Right hindlimb (tissue), 1 donor: ENCODE data around the gene GRM4.

Source experiments
- DNase-seq: peaks from one replicate; pipeline ENCODE4 v3.0.0-alpha.2; 2018

GRM4 gene

DNA sequence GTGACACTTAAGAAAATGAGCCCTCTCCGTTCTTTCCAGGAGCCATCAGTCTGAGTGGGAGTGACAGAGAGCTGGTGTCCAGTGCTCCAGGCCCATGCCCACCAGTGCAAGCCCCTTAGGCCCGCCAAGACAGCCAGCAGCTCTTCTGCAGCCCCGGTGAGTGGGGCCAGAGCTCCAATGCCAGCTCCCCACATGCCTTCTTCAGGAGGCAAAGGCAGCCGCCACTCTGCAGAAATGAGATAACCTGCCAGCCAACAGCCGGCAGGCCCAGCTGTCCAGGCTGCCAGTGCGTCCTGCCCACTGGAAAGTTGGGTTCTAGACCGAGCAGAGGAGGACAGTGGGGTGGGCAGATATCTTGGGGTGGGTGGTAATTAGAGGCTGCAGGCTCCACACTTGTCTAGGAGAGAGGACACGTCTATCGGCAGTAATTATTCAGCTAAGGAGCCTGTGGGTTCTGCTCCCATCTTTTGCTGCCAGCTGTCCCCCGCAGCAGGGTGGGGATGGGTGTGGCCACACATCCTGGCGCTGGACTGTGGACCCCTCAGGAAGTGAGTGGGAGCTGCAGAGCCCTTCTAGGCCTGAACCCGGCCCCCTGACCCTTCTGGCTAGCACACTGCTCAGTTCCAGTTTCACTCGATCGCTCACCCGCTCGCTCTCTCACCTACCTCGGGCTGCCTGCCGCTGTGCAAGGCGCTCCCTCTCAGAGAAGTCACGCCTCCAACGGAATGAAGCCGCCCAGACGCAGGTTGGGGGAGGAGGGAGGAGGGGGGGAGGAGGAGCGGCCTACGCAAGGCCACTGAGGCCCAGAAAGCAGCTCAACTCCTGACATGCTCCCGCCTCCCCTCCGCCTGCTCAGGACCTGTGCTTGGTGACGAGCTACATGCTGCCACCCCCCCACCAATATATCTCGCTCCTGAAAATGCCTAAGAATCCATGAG lies 3.6 kb downstream of the GRM4 start:
- DNase-seq: no peak

DNA sequence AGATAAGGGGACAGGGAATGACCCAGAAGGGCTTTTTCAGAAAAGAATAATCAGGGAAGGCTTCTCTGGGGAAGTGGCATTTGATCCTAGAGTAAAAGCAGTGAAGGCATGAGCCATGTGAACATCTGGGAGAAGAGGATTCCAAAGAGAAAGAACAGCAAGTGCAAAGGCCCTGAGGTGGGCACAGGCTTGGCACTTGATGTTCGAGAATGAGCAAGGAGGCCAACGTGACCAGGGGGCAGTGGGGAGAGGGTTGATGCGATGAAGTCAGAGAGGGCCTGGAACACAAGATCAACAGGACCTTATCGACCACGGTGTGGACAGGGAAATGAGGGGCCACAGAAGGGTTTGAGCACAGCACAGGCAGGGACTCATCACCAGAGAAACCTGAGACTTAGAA lies 5.8 kb downstream of the GRM4 start:
- no peak for DNase-seq

DNA sequence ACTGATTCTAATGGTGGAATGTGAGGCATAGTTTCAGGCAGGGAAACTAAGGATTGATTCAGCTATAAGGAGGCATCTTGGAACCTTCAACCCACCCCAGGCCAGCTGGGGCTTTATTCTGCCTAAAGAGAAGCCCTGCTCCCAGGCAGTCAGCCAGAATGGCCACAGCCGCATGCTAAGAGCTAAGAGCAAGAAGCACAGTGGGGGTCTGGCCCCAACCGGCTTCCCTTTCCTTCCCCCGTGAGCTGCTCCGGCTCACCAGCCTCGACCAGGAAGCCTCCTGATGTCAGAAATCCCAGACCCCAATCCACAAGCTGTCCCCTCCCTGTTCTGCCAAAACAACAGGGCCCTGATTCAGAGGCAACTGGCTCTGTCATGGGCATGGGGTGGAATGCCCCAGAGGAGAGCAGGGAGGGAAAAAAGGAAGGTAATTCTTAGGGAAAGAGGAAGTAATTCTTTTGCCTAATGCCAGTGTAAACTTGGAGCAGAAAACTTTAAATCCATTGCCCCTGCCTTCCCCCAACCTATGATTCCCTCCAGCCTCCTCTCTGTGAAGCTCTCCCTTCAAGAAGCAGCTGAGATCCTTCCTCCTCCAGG lies 6.9 kb downstream of the GRM4 start:
- DNase-seq: no peak

DNA sequence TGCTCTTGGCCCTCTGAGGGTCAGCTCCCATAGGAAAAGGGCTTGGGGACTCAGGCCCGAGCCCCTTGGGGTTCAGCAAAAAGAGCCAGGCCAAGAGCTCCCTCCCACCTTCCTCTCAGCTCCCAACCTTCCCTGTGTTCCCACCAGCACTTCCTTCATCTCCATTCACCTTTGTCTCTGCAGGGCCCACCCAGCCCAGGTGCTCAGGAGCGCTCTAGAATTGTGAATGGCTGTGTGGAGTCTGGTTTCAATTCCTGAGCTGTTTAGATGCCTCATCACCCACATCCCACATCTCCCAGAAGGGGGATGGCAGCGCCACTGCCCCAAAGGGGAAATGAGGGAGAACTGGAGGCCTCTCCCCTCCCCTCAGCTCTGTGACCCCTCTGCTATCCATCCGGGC lies 7.7 kb downstream of the GRM4 start:
- no peak for DNase-seq

DNA sequence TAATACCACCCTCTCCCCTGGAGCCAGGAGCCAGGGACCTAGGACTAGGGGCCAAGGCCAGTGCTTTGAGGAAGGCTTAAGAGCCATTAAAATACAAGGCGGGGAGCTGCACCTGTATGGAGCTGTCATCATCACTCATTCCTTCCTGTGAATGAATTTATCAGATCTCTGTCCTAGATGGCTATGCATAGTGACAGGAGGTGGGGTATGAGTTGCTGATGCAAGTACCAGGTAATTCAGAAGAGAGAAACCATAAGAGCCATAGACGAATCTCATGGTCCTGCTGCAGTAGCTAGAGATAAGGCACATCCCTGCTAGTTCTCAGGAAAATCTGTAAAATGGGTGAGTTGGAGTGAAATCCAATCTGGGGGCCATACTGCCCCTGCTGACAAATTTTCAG lies 10.3 kb downstream of the GRM4 start:
- DNase-seq: no peak

DNA sequence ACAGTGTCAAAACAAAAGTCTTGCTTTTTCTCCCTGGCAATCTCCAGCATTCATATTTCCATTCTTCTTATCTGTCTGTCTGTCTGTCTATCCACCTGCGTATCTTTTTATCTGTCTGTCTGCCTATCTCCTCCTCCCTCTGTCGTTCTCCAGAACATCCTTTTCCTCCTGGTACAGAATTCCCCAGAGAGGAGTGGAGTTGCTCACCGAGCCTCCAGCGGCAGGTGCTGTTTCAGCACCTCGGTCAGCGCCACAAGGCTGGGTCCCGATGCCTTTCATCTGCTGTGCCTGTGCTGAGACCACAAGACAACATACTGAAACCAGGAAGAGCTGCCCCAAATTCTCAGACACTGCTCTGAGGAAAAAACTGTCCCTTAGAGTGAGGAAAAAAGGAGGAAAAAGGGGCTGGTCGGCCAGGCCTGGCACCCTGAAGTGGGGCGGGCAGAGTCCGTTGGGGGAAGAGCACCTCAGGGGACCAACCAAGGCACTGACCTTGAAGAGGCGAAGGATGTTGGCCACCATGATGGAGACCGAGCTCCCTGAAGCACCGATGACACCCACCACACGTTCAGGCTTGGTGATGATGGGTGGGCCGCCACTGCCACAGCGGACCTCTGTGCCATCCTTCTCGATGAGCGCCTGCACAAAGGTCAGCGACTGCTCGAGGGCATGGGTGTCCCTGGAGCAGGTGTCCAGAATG lies 13.3 kb downstream of the GRM4 start:
- peak; percentile 55 for DNase-seq

DNA sequence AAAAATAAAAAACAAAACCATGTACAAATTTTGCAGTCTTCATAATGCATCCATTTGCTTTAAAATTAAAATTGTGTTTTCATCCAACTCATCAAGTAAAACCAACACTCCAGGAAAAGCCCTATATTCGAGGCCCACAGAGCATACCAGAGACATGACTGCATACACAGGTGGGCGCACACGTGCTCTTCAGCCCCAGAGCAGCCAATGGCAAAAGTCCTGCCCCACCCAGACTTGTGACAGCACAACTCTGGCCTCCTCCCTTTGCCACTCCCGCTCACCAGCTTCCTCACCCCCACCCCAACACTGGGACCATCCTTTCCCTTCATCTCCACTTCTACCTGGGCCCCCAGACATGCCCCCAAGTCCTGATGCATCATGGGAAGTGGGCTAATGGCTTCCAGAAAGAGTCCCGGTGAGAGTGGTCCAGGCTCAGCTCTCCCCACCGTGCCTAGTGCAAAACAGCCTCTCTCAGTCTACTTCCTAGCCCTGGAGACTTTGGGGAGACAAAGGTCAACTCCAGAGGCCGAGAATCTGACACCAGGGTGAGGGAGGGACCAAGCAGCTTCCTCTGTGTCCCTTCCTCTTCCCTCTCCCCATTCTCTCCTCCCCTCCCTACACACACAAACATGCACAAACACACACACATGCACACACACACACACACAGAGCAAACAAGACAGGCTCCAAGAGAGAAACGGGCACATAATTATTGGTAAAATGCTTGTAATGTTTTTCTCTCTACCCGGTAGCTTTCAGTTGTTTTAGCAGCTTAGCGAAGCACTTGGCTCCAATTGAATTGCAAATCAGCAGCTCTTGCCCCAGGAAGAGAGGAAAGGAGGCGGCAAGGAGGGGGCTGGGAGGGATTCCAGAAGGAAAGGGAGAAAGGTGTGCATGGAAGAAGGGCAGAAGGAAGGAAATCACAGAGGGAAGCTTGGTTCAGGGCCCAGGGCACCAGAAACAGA lies 14.3 kb downstream of the GRM4 start:
- no peak for DNase-seq

DNA sequence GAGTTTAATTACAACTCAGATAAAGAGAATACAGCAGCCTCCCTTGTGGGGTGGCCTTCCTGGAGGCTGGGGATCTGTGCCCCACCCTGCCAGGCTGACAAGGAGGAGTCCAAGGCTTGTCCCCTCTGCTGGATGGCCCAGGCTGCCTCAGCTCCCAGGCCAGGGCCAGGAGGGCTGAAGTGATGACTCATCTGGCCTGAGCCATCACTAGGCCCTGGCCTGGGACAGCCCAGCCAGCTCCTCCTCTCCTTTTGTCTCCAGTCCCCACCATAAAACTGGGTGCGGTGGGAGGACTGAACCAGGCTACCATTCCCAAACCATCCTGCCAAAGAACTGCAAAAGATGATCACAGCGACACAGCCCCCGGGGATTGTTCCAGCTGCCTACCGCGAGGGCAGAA lies 15.0 kb downstream of the GRM4 start:
- DNase-seq: no peak

DNA sequence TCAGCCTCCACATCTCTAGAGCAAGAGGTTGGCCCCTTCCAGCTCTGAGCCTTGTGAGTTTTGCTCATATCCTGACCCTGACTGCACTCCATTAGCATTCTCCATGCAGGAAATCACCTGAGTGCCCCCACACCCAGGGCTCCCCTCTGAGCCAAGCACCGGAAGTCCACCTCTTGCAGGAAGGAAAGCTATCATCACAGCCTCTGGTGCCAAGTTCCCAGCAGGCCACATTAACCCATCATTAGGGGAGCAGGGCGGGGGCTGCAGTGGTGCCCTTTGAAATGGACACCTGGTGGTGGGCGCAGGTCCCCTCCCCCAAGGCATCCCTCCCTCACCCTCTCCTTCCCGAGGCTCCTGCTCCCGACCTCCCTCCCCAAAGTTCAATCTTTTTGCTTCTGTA lies 16.1 kb downstream of the GRM4 start:
- DNase-seq: no peak

DNA sequence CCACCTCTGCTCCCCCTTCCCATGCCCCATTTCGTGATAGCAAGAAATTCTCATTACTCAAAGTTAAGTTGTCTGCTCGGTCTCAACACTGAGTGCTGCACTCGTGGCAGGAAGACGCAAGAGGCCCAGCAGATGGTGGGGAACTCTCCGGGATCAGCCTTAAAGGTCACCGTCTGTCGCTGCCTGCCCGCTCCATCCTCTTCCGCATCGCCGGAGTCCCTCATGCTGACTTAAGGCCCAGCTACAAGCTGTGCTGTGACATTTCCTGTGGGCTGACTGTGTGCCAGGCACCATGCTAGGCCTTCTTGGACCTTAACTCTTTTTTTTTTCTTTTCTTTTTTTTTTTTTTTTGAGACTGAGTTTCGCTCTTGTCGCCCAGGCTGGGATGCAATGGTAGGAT lies 17.8 kb downstream of the GRM4 start:
- DNase-seq: no peak

DNA sequence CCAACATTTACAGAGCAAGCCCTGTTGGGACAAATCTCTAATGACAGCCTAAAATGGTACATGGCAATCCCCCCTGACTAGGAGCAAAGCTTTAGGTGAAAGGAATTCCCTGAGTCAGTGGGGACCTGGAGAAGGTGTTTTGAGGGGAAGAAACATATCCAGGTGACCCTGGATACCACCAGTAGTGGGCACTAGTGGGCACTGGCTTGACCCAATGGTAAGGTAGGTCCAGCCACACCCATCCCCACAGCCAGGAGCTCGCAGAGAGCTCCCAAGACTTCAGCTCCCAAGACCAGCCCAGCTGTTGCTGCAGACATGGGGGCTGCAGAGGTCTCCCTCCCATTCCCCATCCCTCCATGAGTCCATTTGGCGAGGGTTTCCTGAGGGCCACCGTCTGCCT lies 19.5 kb downstream of the GRM4 start:
- DNase-seq: no peak

DNA sequence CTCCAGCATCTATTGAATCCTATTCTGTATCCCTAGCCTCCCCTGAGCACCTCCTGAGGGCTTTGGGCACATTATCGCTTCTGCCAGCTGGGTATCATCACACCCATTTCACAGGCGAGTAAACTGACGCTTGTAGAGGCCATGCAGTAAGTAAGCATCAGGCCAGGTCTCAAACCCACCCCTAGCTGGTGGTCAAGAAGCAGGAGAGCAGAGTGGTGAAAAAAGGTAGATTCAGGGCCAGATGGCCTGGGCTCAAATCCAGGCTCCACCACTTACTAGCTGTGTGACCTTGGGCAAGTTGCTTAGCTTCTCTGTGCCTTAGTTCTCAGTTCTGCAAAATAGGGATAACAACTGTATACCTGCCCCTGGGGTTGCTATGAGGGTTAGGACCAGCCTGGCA lies 19.9 kb downstream of the GRM4 start:
- no peak for DNase-seq

DNA sequence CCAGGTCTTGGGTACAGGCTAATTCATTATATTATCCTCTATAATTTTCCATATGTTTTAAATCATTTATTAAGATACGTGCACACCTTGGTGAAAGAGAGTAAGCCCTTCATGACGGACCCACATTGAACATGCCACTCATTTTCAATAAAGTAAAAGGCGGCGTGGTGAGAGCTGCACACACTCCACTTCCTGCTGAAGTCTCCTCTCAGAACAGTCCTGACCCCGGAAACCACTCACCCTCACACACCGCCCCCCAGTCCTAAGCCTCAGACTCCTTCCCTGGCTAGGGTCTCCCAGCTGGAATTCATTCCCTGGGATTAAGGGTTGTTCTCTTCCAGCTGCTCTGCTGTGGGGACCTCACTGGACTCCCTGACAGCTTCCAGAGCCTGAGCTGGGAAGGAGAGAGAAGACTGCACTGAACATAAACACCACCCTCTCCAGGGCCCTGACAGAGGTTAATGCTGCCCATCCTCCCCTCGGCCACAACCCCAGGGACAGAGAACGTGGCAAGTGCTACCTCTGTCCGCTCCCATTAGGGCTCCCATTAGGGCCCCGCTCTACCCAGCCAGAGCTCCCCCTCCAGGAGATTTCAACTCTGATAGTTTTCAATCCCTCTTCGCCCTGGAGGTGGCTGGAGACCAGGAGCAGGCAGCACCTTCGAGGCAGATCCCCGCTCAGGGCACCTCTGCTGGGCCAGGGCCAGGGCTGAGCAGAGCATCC lies 24.8 kb downstream of the GRM4 start:
- DNase-seq: no peak

DNA sequence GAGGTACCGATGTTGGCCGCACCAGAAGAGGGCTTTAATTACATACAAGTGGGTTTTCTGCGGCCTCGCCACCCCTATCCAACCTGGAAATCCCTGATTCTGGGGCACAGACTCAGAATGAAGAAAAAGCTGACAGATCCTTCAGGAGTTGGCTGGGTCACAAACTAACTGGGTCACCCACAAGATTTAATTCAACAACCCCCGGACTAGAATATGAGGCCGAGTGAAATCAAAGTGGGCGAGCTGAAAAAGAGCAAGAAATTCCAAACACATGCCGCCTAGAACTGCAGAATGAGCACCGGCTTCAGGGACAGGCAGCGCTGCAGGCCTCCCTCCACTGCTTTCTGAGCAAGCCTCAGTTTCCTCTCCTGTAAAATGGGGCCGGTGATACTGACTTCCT lies 30.0 kb downstream of the GRM4 start:
- no peak for DNase-seq

DNA sequence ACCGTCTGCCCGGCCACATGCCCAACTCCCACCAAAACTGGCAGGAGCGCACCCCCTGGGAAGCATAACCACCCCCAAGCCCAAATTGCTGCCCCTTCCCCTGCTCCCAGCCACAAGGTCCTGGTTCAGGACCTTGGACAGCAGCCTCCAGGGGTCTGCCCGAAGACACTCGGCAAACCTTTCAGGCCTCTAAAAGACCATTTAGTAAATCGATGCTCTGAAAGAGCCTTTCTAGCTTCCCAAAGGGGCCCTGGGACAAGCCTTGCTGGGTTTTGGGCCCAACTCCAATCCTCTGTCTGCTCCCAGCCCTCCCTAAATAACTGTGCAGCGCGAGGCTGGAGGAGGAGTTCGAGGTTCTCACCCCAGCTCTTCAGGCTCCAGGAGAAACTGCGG lies 30.5 kb downstream of the GRM4 start:
- peak; percentile 44 for DNase-seq

DNA sequence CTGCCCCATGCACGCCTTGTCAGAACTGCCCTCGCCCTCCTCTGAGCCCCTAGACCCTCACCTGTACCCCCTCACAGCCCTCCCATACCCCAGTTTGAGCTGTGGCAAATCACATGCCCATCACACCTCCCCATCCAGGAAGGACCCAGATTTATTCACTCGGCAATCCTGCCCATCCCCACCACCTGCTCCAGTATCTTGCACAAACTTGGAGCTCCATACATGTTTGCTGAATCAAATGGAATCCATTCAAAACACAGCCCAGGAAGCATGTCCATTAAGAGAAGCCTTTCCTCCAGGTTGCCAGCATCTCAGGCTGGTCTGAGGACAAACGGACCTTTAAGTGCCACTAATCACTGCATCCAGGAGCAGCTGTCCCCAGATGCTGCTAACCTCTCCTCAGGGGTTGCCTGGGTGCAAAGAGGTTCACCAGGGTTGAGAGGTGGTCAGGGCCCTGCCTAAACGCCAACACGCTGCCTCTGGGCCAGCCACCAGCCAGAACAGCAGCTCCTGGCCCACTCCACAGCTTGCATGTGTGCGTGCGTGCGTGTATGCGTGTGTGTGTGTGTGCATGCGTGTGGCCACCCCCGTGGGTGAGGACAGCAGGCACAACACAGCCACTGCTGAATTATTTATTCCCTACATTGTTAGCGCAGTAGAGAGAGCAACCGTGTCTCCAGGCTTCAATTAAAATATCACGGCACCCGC lies 31.0 kb downstream of the GRM4 start:
- DNase-seq: no peak

DNA sequence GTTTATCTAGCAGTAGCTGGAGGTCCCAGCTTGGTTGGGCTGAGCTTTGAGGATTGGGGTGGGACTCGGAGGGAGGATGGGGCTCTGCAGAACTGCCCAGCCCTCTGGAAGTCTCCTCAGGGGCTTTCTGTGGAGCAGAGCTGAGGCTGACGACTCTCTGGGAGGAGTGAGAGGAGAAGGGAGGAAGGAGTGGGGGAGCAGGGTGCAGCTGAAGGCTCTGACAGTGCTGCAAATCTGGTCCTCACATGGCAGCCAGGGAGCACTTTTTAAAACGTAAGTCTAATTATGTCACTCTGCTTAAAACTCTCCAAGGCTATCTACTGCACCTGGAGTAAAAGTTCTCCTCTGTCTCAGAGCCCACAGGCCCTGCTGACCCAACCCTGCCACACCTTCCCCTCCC lies 32.4 kb downstream of the GRM4 start:
- DNase-seq: no peak

DNA sequence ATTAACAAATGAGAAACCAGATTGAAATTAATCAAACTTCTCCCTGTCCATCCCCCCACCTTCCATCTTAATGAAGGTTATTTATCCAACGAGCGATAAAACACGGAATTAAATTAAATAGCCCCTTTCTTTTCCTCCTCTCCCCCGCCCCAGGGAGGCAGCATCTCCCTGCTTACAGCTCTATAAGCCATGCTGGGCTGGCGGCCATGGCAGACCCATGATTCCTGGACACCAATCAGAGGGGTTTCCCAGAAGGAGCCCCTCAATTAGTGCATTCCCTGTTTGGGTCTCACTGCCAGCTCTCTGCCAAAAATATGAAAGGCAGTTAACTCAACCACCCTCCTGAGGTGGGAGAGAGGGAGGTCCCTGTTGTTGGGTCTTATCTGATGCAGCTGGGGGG lies 33.8 kb downstream of the GRM4 start:
- DNase-seq: no peak

DNA sequence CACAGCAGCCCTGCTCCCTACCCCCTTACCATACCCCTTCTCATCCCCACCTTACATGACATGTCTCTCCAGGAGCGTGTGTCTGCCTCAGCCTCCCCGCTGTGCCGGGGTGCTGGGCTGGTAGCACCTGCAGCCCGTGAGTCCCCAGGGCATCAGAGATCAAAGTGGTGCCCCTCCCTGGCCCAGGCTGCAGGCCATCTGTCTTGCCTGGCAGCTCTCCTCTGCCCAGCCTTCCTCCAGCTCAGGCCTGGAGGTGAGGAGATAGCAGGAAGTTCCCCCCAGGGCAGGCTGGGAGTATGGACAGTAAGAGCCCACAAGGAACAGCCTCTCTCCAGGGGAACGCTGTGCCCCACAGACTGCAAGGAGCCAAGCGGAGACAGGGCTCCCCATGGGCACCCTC lies 35.3 kb downstream of the GRM4 start:
- DNase-seq: no peak

DNA sequence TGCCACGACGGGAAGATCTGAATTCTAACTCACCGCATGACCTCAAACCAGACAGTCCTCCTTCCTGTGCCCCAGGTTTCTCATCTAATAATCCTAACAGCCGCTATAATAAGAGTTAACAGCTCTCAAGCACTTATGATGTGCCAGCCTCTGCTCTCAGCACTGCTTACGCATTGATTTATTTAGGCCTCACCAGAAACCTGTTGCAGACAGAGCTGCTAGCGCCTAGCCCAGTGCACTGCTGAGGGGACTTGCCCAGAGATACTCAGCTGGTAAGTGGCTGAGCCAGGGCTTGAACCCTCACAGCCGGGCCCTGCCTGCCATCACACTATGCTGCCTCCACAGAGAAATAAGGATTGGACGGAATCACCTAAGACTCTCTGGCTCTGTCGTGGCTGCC lies 37.7 kb downstream of the GRM4 start:
- DNase-seq: no peak

DNA sequence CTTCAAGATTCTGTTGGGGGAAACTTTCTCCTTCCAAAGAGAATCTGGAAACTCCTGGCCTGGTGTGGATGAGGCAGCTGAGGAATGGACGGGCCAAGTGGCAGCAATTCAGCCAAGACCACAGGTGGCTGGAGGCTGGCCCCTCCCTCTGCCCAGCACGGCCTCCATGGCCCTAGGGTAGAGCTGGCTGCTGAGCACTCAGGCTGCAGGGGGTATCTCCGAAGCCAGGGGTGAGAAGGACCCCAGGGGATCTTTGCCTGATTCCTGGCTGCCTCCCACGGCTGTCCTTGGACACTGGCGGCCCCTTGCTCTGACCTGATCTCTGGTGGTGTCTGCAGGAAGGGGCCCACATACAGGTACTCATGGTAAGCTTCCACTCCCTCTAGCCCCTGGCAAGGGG lies 39.0 kb downstream of the GRM4 start:
- no peak for DNase-seq

DNA sequence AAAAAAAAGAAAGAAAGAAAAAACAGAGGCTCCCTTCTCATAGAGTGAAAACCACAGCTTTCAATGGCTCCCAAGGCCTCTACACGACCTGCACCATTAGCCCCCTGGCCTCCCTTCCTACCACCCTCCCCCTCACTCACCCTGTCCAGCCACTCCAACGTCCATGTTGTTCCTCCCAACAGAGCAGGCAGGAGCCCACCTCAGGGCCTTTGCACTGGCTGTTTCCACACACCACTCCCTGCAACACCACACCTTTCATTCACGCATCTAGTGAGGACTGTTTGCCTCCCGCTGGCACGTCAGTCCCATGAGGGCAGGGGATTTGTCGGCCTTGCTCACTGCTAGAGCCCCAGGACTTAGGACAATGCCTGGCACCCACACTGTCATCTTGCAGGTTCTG lies 39.5 kb downstream of the GRM4 start:
- DNase-seq: no peak
